ENCODE results near the gene TMEM151B. TPM values are rescaled to one million over a fixed set of nuclear protein-coding genes. Genes with fewer than 3 reads are reported as not detected.

Gene TMEM151B
- total and polyA plus RNA-seq, 9 of the 15 experiments (the other 6 are each of a cell fraction or from before 2014, with no cell fraction given) = not detected

- TF ChIP-seq SFPQ (IDR thresholded peaks at IDR 0.05; ENCODE audit: low read depth, low read length) = no peak
- peak; percentile 24; the same call in 1 of the 2 replicates for TF ChIP-seq ZFX (CRISPR knock-in tag; IDR thresholded peaks at IDR 0.05)
- TF ChIP-seq ZZZ3 (IDR thresholded peaks at IDR 0.05) = no peak
- no peak for TF ChIP-seq CBFB (CRISPR knock-in tag; IDR thresholded peaks at IDR 0.05)
- TF ChIP-seq CTBP1 (IDR thresholded peaks at IDR 0.05; ENCODE audit: borderline replicate concordance) = peak; percentile 56; the same call in 1 of the 2 replicates
- 0 out of 2 replicates have a peak, but pooled peaks have one; percentile 19 for TF ChIP-seq SPI1 (IDR thresholded peaks at IDR 0.05; ENCODE audit: borderline replicate concordance, low read depth, low read length)
- 0 out of 2 replicates have a peak, but pooled peaks have one; percentile 67 for TF ChIP-seq NBN (IDR thresholded peaks at IDR 0.05; ENCODE audit: low read depth)
- TF ChIP-seq PHB2 (IDR thresholded peaks at IDR 0.05; ENCODE audit: low read depth) = no peak
- peak; percentile 93 for TF ChIP-seq REST (IDR thresholded peaks at IDR 0.05; ENCODE audit: borderline replicate concordance)
- no peak for TF ChIP-seq REST (CRISPR knock-in tag; IDR thresholded peaks at IDR 0.05; ENCODE audit: low read depth)
Measured at GRCh38 chr6:44234101-44235025, 35.9 kb upstream of the TMEM151B start (continued).

Measured in K562 (cell line).